HepG2 (cell line): ENCODE results near the gene LITAFD. TPM values are rescaled to one million over a fixed set of nuclear protein-coding genes. Genes with fewer than 3 reads are reported as not detected.

Experiments
- ATAC-seq: fragments of 200-7000 bp; cut with Tn5 transposase; 3 replicates; pipeline ENCODE4 v1.9.1; 2020; ENCODE audit warnings: mild to moderate bottlenecking, moderate library complexity
- BruUV-seq: library from RNA; stranded (reverse); fragments of 400-500 nt; replicated peaks from 2 replicates; lab custom pipeline; 2021; lab: Mats Ljungman, UMichigan
- CTCF ChIA-PET: fragments of 300-600 bp; formaldehyde crosslinking; extraction: SDS; loops from one replicate; lab custom pipeline; 2021; ENCODE audit warnings: low total read pairs, inconsistent platforms, low intra/inter-chr PET ratio; lab: Yijun Ruan, JAX
- POLR2A ChIA-PET: fragments of 350-600 bp; sonication (Branson Sonifier 250); formaldehyde crosslinking; loops from one replicate; lab custom pipeline; 2020; ENCODE audit warnings: antibody characterized with exemption, inconsistent platforms; lab: Yijun Ruan, JAX
- DNase-seq: peaks from one replicate; pipeline ENCODE4 v3.0.0-alpha.2; 2015; ENCODE audit warnings: low spot score
- FAIRE-seq: peaks from 3 replicates; lab custom pipeline; 2011; peaks lifted over from hg19 to GRCh38; lab: Jason Lieb, UNC
- H2AFZ ChIP-seq: one replicate; pipeline ENCODE4 v1.6.1; 2011; ENCODE audit warnings: low read length, inconsistent platforms
- H3K27ac ChIP-seq: fragments of 300-600 bp; 3 replicates; pipeline ENCODE4 v1.8.0; 2011; ENCODE audit warnings: mixed run types, mild to moderate bottlenecking, mixed read lengths, low read length, inconsistent platforms; ENCODE audit not compliant: insufficient read depth; ENCODE audit errors: extremely low read length
- H3K27me3 ChIP-seq, 2 experiments: fragments of 200-600 bp in 1 of 2; 2 replicates in 1 of 2; 3 replicates in 1 of 2; pipeline versions ENCODE4 v1.6.0 to v1.8.0; 2011; ENCODE audit warnings: low read length in 2 of 2, mild to moderate bottlenecking in 2 of 2, moderate library complexity in 2 of 2, inconsistent platforms in 1 of 2; ENCODE audit not compliant: insufficient read depth in 2 of 2, control insufficient read depth in 1 of 2
- H3K36me3 ChIP-seq, 2 experiments: fragments of 200-600 bp in 1 of 2; replicated peaks in 1 of 2; 2 replicates in 1 of 2; 3 replicates in 1 of 2; pipeline versions ENCODE4 v1.5.1 to v1.8.0; 2011; ENCODE audit warnings: low read length in 2 of 2, inconsistent platforms in 1 of 2; ENCODE audit not compliant: insufficient read depth in 2 of 2, control insufficient read depth in 1 of 2
- H3K4me1 ChIP-seq: 2 replicates; pipeline ENCODE4 v1.5.1; 2012; ENCODE audit warnings: low read length, inconsistent platforms; ENCODE audit not compliant: insufficient read depth
- H3K4me2 ChIP-seq: 2 replicates; pipeline ENCODE4 v1.6.0; 2011; ENCODE audit warnings: low read depth, low read length, inconsistent platforms
- H3K4me3 ChIP-seq, 3 experiments: fragments of 200-600 bp in 1 of 3; sonication (generic), shearing (Covaris generic) in 1 of 3; replicated peaks in 1 of 3; 2 replicates each; pipeline ENCODE4 v1.5.1; 2011 to 2016; ENCODE audit warnings: low read length in 3 of 3, inconsistent platforms in 2 of 3, low read depth in 2 of 3, mild to moderate bottlenecking in 2 of 3, control low read depth in 1 of 3, mixed read lengths in 1 of 3; ENCODE audit not compliant: insufficient read depth in 1 of 3
- H3K79me2 ChIP-seq: one replicate; pipeline ENCODE4 v1.6.1; 2011; ENCODE audit warnings: low read length, inconsistent platforms; ENCODE audit not compliant: insufficient read depth
- H3K9ac ChIP-seq: 2 replicates; pipeline ENCODE4 v1.6.0; 2011; ENCODE audit warnings: mild to moderate bottlenecking, low read depth, low read length, inconsistent platforms; ENCODE audit not compliant: insufficient read depth
- H3K9me3 ChIP-seq: 2 replicates; pipeline ENCODE4 v1.5.1; 2012; ENCODE audit warnings: mild to moderate bottlenecking, low read length
- H4K20me1 ChIP-seq: 2 replicates; pipeline ENCODE4 v1.6.0; 2011; ENCODE audit warnings: inconsistent platforms, mild to moderate bottlenecking, low read length, moderate library complexity; ENCODE audit not compliant: insufficient read depth
- BRCA1 ChIP-seq: sonication (generic); formaldehyde crosslinking; IDR thresholded peaks from 2 replicates; pipeline ENCODE4 v1.4.0; 2020; ENCODE audit warnings: missing genetic modification reagents
- CEBPB ChIP-seq: IDR thresholded peaks from 2 replicates; pipeline ENCODE4 v1.6.1; 2011; ENCODE audit warnings: low read depth, low read length, improper control_type of control experiment, borderline replicate concordance
- CEBPG ChIP-seq: IDR thresholded peaks from 2 replicates; pipeline ENCODE4 v1.6.1; 2016
- JUND ChIP-seq: sonication (generic); formaldehyde crosslinking; IDR thresholded peaks from 2 replicates; pipeline ENCODE4 v1.8.0; 2022; ENCODE audit warnings: mild to moderate bottlenecking, missing genetic modification reagents
- MEIS1 ChIP-seq: sonication (generic); formaldehyde crosslinking; IDR thresholded peaks from 2 replicates; pipeline ENCODE4 v1.9.0; 2021; ENCODE audit warnings: mild to moderate bottlenecking, missing genetic modification reagents, moderate library complexity, borderline replicate concordance
- RBM22 ChIP-seq: fragments of 200-400 bp; formaldehyde crosslinking; optimal IDR thresholded peaks from 2 replicates; pipeline ENCODE3; 2017; ENCODE audit warnings: mild to moderate bottlenecking, low read length, moderate library complexity
- SMC3 ChIP-seq: IDR thresholded peaks from 2 replicates; pipeline ENCODE4 v1.6.1; 2011; ENCODE audit warnings: low read length, improper control_type of control experiment
- TFAP4 ChIP-seq: sonication (generic); IDR thresholded peaks from 2 replicates; pipeline ENCODE4 v1.6.1; 2016; ENCODE audit warnings: low read depth, borderline replicate concordance
- WGBS: methylation state at CpG from one replicate; pipeline ENCODE4 v1.1.6; 2017; ENCODE audit warnings: low lambda C conversion rate; 5-methylcytosine and 5-hydroxymethylcytosine counted together
- in situ Hi-C: cut with HindIII; loops from 2 replicates; pipeline ENCODE4 v1.10.0; 2017; ENCODE audit warnings: low pct_unique_long_range_greater_than_20kb; ENCODE audit not compliant: extremely low pct_ligation_motif_present
- intact Hi-C: fragments of 100-400 bp; cut with micrococcal nuclease; formaldehyde crosslinking; loops from one replicate; pipeline ENCODE4 v1.10.0; 2022; ENCODE audit not compliant: unreplicated experiment
- polyA plus RNA-seq, 8 experiments: library from polyadenylated mRNA; depleted of rRNA in 3 of 8; stranded (reverse) in 7 of 8; unstranded in 1 of 8; fragments of >200 nt; fragmentation: Illumina TruSeq in 4 of 8; extraction: Trizol in 4 of 8; gene quantifications; 2 replicates each; pipeline versions ENCODE4 v1.2.1 to v1.2.3, GENCODE V29; 2011 to 2016; ENCODE audit warnings: low read depth in 4 of 8, missing spikeins in 1 of 8, mixed read lengths in 1 of 8; ENCODE audit not compliant: insufficient read depth in 1 of 8
- total RNA-seq, 5 experiments: library from RNA; depleted of rRNA; stranded (reverse); fragments of >200 nt; fragmentation: Illumina TruSeq; extraction: Trizol; gene quantifications; 2 replicates each; pipeline ENCODE4 v1.2.3, GENCODE V29; 2016; ENCODE audit warnings: low read depth in 1 of 5

LITAFD gene
- total and polyA plus RNA-seq, 2 of the 13 experiments (the other 11 are each of a cell fraction or from before 2014, with no cell fraction given), result not detected

- intact Hi-C loops (no loop called here), in situ Hi-C loops (no loop called here)
- DNase-seq, result no peak
- no peak overlapping the region for H3K4me3 ChIP-seq
- CTCF ChIA-PET, result no interaction called here
- peak; percentile 38; the same call in 1 of the 2 replicates for TF ChIP-seq SMC3
- peak; percentile 100 for TF ChIP-seq CEBPB
- TF ChIP-seq BRCA1 (CRISPR knock-in tag), result no peak
- peak; percentile 98 for TF ChIP-seq CEBPG (CRISPR knock-in tag)
- TF ChIP-seq TFAP4, result 0 out of 2 replicates have a peak, but pooled peaks have one; percentile 38
- TF ChIP-seq RBM22, result peak; percentile 83
- TF ChIP-seq JUND (CRISPR knock-in tag), result peak; percentile 51
- TF ChIP-seq MEIS1, result no peak
- TF ChIP-seq, all 625 proteins: peak for 6
- H3K9ac ChIP-seq, result no peak overlapping the region
- H3K36me3 ChIP-seq, result peaks cover 36 to 62% of the 10 kb centered on the region in 2 experiments
- no peak for ATAC-seq
- H3K4me1 ChIP-seq, result peaks cover 10% of the 10 kb centered on the region
- no TSS peak for BruUV-seq
- H3K79me2 ChIP-seq, result peaks cover 96% of the 10 kb centered on the region
- WGBS, result 92% methylated on average over 10 of the region's 10 CpGs
- no peaks in the 10 kb centered on the region for H3K9me3 ChIP-seq
- H4K20me1 ChIP-seq, result peaks cover 93% of the 10 kb centered on the region
- no peak overlapping the region for H2AFZ ChIP-seq
- POLR2A ChIA-PET, result no interaction called here
- no peak for FAIRE-seq
- H3K4me2 ChIP-seq, result no peak overlapping the region
- no peaks in the 10 kb centered on the region for H3K27me3 ChIP-seq
- no peak overlapping the region for H3K27ac ChIP-seq
Measured at GRCh38 chr16:8928467-8928957, 46.4 kb downstream of the LITAFD start.
